DMS 273 treated with DMSO at 0.1 percent for 48 hours (cell line): Measurements from ENCODE around the gene SAPCD2.

Experiments used
- DNase-seq: peaks from one replicate; lab custom pipeline; 2025; lab: John Stamatoyannopoulos, UW

SAPCD2 gene

DNA sequence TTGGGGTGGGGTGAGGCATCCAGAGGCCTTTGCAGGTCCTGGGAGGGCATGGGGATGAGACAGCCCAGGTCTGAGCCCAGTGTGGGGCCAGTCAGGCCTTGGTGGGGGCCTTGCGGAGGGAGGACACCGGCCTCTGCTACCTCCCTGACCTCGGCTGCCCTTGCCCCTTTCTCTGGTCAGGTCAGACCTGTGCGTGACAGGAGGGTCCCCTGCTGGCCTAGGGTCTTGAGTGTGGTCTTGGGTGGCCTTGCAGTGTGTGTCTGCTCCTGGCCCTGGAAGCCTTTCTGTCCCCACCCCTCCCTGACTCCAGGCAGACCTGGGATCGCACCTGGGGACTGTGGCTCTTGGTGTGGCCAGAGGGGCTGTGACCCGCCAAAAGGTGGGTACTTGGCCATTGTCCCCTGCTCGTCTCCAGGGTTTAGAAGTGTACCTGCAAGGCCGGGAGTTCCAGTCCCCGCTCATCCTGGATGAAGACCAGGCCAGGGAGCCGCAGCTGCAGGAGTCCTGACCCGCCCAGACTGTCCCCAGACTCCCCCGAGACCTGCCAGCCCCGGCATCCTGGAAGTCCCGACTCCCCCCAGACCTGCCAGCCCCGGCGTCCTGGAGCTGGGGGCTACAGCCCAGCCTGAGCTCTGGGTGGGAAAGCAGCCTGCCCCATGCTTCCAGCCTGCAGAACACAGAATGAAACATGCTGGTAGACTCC lies 12.0 kb upstream of the SAPCD2 start:
- DNase-seq: no peak

DNA sequence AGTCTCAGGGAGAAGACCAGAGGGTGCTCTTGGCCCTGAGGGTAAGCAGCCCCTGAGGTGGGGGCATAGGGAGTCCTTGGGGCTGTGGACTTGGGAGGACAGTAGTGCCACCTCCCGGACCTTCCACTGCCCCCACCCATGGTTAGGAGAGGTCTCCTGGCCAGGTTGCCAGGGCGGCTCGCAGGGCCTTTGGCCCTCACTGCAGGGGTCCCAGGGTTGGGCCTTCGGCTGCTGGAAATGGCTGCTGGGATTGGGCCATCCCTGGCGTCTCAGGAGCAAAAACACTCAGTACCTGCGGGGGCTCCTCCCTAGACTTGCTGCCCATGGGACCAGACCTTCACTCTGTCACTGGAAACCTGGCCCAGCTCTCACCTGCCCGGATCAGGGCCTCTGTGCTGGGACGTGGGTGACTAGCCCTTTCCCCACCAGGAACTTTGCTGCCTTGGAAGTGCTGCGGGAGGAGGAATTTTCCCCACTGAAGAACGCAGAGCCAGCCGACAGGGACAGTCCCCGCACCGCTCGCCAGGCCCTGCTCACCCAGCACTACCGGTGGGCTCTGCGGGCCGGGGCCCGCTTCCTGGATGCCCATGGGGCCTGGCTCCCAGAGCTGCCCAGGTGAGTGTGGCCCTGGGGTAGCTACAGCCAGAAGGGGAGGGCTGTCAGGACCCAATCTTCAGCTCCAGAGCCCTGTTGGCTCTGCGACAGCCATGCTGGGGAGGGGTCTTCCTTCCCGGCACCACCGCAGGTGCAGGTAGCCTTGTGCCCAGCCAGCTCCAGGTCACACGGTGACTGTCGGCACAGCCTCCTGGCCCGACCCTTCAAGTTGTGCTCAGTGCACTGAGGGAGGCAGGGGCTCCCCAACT lies 10.1 kb upstream of the SAPCD2 start:
- no peak for DNase-seq

GRCh38 chr9:137079401-137079787 lies 9.0 kb upstream of the SAPCD2 start:
- no peak for DNase-seq

GRCh38 chr9:137078701-137079400 lies 8.5 kb upstream of the SAPCD2 start:
- DNase-seq: no peak

- no peak for DNase-seq
Observed at GRCh38 chr9:137077758-137078693, 7.7 kb upstream of the SAPCD2 start.

GRCh38 chr9:137077010-137077747 lies 6.8 kb upstream of the SAPCD2 start, which contains the start of gene UAP1L1:
Gene UAP1L1, plus strand, starts transcription at chr9:137077517. Its CDS starts 16 bp downstream, at chr9:137077533.
- no peak for DNase-seq

DNA sequence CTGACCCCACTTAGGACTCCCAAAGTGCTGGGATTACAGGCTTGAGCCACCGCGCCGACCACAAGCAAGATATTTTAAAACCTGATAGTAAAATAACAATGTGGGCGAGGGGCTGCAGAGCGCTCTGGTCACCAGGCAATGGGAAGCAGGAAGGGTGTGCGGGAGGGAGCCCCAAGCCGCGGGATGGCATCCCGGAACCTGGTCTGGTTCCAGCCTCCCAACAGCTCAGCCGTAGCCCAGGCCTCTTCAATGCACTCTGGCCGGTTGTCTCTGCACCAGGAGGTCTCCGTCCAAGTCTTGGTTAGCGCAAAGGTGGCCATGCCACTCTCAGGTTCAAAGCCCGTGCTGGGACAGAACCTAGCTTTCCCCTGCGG lies 6.3 kb upstream of the SAPCD2 start:
- no peak for DNase-seq

DNA sequence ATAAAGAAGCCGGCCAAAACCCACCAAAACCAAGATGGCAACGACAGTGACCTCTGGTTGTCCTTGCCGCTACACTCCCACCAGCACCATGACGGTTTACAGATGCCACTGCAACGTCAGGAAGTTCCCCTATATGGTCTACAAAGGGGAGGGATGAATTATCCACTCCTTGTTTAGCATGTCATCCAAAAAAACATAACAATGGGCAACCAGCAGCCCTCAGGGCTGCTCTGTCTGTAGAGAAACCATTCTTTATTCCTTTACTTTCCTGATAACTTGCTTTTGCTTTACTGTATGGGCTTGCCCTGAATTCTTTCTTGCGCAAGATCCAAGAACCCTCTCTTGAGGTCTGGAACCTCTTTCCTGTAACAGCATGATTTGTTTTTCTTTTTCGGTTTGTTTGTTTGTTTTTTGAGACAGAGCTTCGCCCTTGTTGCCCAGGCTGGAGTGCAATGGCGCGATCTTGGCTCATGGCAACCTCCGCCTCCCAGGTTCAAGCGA lies 5.0 kb upstream of the SAPCD2 start:
- DNase-seq: no peak

- DNase-seq: no peak
Observed at GRCh38 chr9:137074657-137075274, 4.4 kb upstream of the SAPCD2 start.

DNA sequence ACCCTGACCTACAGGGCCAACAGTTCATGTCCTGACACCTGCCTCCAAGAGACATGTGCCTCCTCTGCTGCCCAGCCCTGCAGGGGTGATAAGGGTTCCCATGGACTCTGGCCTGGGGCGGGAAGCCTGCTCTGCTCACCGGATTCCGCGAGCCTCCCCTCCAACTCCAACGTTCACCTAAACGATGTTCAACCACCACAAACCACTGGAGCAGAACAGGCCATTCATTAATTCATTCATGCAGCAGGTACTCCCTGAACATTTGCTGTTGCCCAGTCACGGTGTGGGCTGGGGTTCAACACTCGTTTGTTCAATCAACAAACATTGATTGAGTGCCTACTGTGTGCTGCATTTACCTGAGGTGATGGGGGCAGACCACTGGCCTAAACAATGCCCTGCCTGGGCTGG lies 3.6 kb upstream of the SAPCD2 start:
- DNase-seq: no peak

DNA sequence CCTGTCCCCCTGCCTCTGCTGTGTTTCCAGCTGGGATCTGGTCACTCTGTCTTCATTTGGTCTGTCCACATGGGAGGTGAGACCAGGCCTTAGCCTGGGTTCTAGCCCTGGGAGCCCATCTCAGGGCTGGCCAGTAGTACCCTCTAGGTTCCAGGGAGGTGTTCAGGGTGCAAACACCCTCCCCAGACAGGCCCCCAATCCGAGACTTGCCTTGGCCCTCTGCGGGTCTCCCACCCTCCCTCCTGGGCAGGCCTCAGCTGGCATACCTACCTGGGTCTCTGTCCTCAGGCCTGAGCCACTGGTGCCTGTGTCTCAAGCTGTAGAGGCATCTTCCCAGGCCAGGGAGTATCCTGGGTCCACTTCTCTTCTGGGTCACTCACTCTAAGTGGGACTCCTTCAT lies 925 bp upstream of the SAPCD2 start:
- no peak for DNase-seq

DNA sequence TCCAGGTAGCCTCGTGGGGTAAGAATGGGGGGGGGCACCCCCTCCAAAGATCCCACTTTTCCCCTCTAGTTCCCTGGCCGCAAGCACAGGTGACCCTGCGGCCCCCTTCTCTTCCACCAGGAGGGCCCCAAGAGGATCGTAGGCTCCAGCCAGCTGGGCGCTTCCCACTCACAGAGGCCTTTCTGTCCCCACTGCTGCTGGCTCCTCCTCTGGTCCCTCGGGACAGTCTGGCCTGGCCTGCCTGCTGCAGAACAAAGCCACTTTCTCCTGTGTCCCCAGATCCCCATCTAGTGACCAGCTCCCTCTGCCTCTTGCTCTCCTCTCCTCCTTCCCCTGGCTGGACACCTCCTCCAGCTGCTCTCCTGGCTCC lies 534 bp upstream of the SAPCD2 start:
- no peak for DNase-seq

DNA sequence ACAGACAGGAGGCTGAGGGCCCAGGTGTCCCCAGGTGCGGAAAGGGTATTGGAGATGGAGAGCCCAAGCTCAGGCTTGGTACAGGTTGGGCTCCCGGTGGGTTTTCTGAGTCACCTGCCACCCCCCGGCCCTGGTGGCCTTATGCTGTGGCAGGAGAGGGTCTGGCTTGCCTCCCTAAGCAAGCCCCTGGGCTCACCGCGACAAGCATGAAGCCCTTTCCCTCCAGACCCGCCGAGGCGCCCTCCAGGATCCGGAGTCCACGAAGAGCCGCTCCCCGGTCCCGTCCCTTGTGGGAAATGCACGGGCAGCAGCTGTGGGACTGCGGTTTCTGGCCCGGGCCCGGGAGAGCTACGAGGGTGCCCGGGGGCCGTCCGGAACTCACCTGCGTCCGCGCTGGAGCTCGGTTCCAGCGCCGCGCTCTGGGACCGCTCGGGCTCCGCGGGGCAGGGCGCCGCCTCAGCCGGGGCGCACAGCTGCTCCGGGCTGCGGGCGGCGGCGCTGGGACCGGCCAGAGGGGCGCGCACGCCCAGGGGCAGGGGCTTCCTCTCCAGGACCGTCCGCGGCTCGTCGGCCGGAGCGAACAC lies 757 bp downstream of the SAPCD2 start:
- no peak for DNase-seq

DNA sequence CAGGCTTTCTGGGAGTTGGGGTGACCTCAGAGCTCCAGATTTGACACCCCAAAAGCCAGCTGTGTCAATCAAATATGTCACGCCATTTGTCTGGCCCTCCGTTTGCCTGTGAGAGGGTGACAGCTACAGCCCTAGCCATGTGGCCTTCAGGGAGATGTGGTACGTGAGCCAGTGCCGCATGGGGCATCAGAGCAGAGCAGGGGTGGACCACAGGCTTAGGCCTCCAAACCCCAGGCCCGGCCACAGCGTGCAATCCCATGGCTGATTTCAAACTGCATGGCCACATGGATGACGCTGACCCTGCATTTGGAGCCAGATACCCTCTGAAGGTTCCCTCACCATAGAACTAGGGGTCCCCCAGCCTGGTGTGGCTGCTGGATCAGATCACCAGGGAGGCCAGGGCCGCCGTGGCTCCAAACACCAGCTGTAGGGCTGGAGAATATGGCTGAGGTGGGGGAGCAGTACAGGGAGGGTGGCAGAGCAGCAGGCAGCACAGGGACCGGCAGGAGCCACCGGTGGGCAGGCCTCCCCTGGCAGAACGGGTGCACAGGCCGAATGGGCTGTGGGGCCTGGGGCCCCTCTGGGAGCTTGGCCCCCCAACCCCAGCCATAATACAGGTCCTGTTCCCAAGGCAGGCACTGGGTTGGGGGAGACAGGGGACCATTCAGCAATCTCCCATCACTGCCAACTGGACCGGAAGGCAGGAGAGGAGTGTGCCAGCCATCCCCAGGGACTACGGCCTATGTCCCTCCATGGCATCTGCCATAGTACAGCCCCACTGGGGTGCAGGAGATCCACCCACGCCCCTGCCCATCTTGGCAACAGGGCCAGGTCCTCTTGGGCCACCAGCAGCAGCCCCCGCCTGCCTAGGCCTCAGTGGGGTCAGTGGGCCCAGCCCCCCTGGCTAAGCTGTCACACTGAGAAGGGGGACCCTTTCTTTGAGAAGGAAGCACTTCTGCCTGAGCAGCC lies 1.5 kb downstream of the SAPCD2 start:
- DNase-seq: no peak

GRCh38 chr9:137067860-137068538 lies 2.4 kb downstream of the SAPCD2 start:
- DNase-seq: peak; percentile 29

- no peak for DNase-seq
Observed at GRCh38 chr9:137066096-137066861, 4.1 kb downstream of the SAPCD2 start.

DNA sequence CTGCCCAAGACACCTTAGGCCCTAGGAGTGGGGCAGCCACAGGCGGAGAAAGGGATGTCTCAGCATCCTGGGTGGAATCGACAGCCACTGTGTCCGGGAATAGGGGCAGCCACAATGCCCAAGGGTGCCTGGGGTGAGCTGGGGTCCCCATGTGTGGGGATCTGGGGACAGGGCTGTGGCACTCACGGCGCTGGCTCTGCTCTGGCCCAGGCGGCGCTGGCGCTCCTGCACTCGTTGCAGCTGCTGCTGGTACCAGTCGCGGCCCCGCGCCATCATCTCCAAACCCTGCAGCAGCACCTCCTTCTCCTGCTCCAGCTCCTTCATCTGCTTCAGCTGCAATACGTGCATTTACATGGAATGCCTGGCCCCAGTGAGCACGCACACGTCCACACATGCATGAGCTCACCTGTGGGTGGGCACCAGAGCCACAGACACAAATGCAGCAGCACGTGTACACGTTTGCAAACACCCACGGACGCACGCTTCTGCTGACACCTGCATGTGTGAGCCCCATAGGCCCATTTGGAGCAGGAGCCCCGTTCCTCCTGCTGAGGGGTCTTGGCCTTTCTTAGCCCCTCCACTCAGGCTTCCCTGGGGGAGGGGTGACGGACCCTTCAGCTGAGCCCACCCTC lies 4.9 kb downstream of the SAPCD2 start:
- no peak for DNase-seq
